Tibial nerve (tissue), 4 donors: ENCODE measurements around the gene HLCS. TPM values are rescaled to one million over a fixed set of nuclear protein-coding genes. Genes with fewer than 3 reads are reported as not detected.

Source experiments
- DNase-seq, 2 donors: peaks; one replicate each; pipeline ENCODE4 v3.0.0-alpha.2; 2019; ENCODE audit warnings: low spot score in 2 of 2
- H3K27ac ChIP-seq, 4 donors: fragments of 200-600 bp; sonication (generic) in 3 of 4; one replicate each; pipeline ENCODE4 v1.5.1; 2017 to 2019; ENCODE audit warnings: mild to moderate bottlenecking in 1 of 4
- H3K27me3 ChIP-seq, 2 donors: fragments of 200-600 bp; sonication (generic) in 1 of 2; one replicate each; pipeline versions ENCODE4 v1.5.1 to v1.6.0; 2017 to 2019
- H3K36me3 ChIP-seq, 3 donors: fragments of 200-600 bp; sonication (generic); one replicate each; pipeline ENCODE4 v1.5.1; 2018 to 2019
- H3K4me1 ChIP-seq, 4 donors: fragments of 200-600 bp; sonication (generic) in 3 of 4; one replicate each; pipeline ENCODE4 v1.5.1; 2017 to 2019
- H3K4me3 ChIP-seq, 4 donors: fragments of 200-600 bp; sonication (generic) in 3 of 4; one replicate each; pipeline ENCODE4 v1.5.1; 2017 to 2019; ENCODE audit warnings: mild to moderate bottlenecking in 1 of 4, moderate library complexity in 1 of 4
- H3K9me3 ChIP-seq, 4 donors: fragments of 200-600 bp; sonication (generic) in 3 of 4; one replicate each; pipeline ENCODE4 v1.5.1; 2017 to 2019
- EP300 ChIP-seq, 2 donors: sonication (generic); formaldehyde crosslinking; IDR thresholded peaks; one replicate each; pipeline ENCODE4 v1.6.1; 2017; ENCODE audit warnings: antibody characterized with exemption in 2 of 2, mild to moderate bottlenecking in 1 of 2
- POLR2A ChIP-seq, 2 donors: fragments of 450-650 bp; IDR thresholded peaks; one replicate each; pipeline ENCODE4 v1.6.1; 2017; ENCODE audit warnings: antibody characterized with exemption in 2 of 2, mild to moderate bottlenecking in 2 of 2, moderate library complexity in 2 of 2
- WGBS, 2 donors: methylation state at CpG; one replicate each; pipeline ENCODE4 v1.1.5; 2018; 5-methylcytosine and 5-hydroxymethylcytosine counted together
- total RNA-seq, 4 donors: library from RNA; depleted of rRNA; stranded (reverse); fragments of >200 nt; gene quantifications; one replicate each; pipeline ENCODE4 v1.1.0, GENCODE V29; 2016
- TF ChIP-seq, protein P1 (sequence below), 5 experiments: fragments of 200-600 bp in 3 of 5; fragments of 450-650 bp in 2 of 5; sonication (generic) in 3 of 5; IDR thresholded peaks; one replicate each; pipeline ENCODE4 v1.5.1; 2016 to 2019; ENCODE audit warnings: antibody characterized with exemption in 5 of 5, mild to moderate bottlenecking in 3 of 5, moderate library complexity in 2 of 5

Gene HLCS
- total RNA-seq, 4 donors from 2014 or later, result 14.4 to 19.0 (median 17.4) TPM

GRCh38 chr21:36845070-36845469 lies 121.4 kb downstream of the HLCS start:
- DNase-seq, result no peak
- no peak overlapping the region for H3K27ac ChIP-seq
- WGBS, 2 donors, result 82 to 87% methylated on average over 10 of the region's 10 CpGs
- H3K27me3 ChIP-seq, result no peaks in the 10 kb centered on the region
- peaks cover 0 to 12% (median 0%) of the 10 kb centered on the region in 4 donors for H3K4me1 ChIP-seq
- TF ChIP-seq EP300 (IDR thresholded peaks at IDR 0.05) (no peak), POLR2A (IDR thresholded peaks at IDR 0.05) (no peak)
- TF ChIP-seq, protein P1, sequence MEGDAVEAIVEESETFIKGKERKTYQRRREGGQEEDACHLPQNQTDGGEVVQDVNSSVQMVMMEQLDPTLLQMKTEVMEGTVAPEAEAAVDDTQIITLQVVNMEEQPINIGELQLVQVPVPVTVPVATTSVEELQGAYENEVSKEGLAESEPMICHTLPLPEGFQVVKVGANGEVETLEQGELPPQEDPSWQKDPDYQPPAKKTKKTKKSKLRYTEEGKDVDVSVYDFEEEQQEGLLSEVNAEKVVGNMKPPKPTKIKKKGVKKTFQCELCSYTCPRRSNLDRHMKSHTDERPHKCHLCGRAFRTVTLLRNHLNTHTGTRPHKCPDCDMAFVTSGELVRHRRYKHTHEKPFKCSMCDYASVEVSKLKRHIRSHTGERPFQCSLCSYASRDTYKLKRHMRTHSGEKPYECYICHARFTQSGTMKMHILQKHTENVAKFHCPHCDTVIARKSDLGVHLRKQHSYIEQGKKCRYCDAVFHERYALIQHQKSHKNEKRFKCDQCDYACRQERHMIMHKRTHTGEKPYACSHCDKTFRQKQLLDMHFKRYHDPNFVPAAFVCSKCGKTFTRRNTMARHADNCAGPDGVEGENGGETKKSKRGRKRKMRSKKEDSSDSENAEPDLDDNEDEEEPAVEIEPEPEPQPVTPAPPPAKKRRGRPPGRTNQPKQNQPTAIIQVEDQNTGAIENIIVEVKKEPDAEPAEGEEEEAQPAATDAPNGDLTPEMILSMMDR (IDR thresholded peaks at IDR 0.05), result no peak
- no peaks in the 10 kb centered on the region for H3K9me3 ChIP-seq
- H3K36me3 ChIP-seq, result peaks cover 0 to 5% (median 0%) of the 10 kb centered on the region in 3 donors
- no peak overlapping the region for H3K4me3 ChIP-seq

- TF ChIP-seq EP300 (IDR thresholded peaks at IDR 0.05) (no peak), POLR2A (IDR thresholded peaks at IDR 0.05) (no peak)
- TF ChIP-seq, protein P1 (IDR thresholded peaks at IDR 0.05), result no peak
- Histone ChIP-seq H3K27me3 (no peaks in the 10 kb centered on the region), H3K27ac (no peak overlapping the region), H3K4me1 (no peaks in the 10 kb centered on the region), H3K9me3 (no peaks in the 10 kb centered on the region), H3K4me3 (no peak overlapping the region), H3K36me3 (peaks cover 0 to 5% (median 0%) of the 10 kb centered on the region in 3 donors)
- no peak for DNase-seq
- WGBS, 2 donors, result 95 to 96% methylated on average over 3 of the region's 3 CpGs
Observed at GRCh38 chr21:36841866-36842265, 124.6 kb downstream of the HLCS start.

- TF ChIP-seq POLR2A (IDR thresholded peaks at IDR 0.05) (no peak), EP300 (IDR thresholded peaks at IDR 0.05) (no peak)
- TF ChIP-seq, protein P1 (IDR thresholded peaks at IDR 0.05), result no peak
- Histone ChIP-seq H3K36me3 (peaks cover 0 to 5% (median 0%) of the 10 kb centered on the region in 3 donors), H3K9me3 (no peaks in the 10 kb centered on the region), H3K27me3 (no peaks in the 10 kb centered on the region), H3K4me3 (no peak overlapping the region), H3K27ac (no peak overlapping the region), H3K4me1 (no peaks in the 10 kb centered on the region)
- WGBS, 2 donors, result 79 to 81% methylated on average over 3 of the region's 3 CpGs
- DNase-seq, result no peak
Observed at GRCh38 chr21:36839735-36840134, 126.7 kb downstream of the HLCS start.

- 64 to 74% methylated on average over 6 of the region's 6 CpGs for WGBS, 2 donors
- no peak for DNase-seq
- Histone ChIP-seq H3K4me3 (no peak overlapping the region), H3K4me1 (no peaks in the 10 kb centered on the region), H3K36me3 (peaks cover 0 to 5% (median 0%) of the 10 kb centered on the region in 3 donors), H3K9me3 (no peaks in the 10 kb centered on the region), H3K27me3 (no peaks in the 10 kb centered on the region), H3K27ac (no peak overlapping the region)
- no peak for TF ChIP-seq POLR2A (IDR thresholded peaks at IDR 0.05)
- TF ChIP-seq, protein P1 (IDR thresholded peaks at IDR 0.05), result no peak
- TF ChIP-seq EP300 (IDR thresholded peaks at IDR 0.05), result no peak
Observed at GRCh38 chr21:36839123-36839522, 127.3 kb downstream of the HLCS start.

- H3K4me3 ChIP-seq, result no peak overlapping the region
- DNase-seq, result no peak
- 0 to 50% methylated on average over 1 of the region's 1 CpG for WGBS, 2 donors
- H3K9me3 ChIP-seq, result no peaks in the 10 kb centered on the region
- no peaks in the 10 kb centered on the region for H3K36me3 ChIP-seq
- TF ChIP-seq POLR2A (IDR thresholded peaks at IDR 0.05), result no peak
- TF ChIP-seq EP300 (IDR thresholded peaks at IDR 0.05), result no peak
- TF ChIP-seq, protein P1 (IDR thresholded peaks at IDR 0.05), result no peak
- no peak overlapping the region for H3K27ac ChIP-seq
- no peaks in the 10 kb centered on the region for H3K27me3 ChIP-seq
- no peaks in the 10 kb centered on the region for H3K4me1 ChIP-seq
Observed at GRCh38 chr21:36835383-36835795, 131.1 kb downstream of the HLCS start.
